NCI-H2227 treated with DMSO at 0.1 percent for 48 hours (cell line): ENCODE results near the gene CDKAL1.
"Not testable (repeated sequence)": the region's sequence is repeated elsewhere in the genome, so short reads cannot be mapped to it uniquely, and the experiment has no call there.

Source experiments
- DNase-seq: peaks from one replicate; lab custom pipeline; 2025; lab: John Stamatoyannopoulos, UW

Gene CDKAL1

GRCh38 chr6:21026576-21027273 is 492.5 kb downstream of the CDKAL1 start:
- DNase-seq: no peak

DNA sequence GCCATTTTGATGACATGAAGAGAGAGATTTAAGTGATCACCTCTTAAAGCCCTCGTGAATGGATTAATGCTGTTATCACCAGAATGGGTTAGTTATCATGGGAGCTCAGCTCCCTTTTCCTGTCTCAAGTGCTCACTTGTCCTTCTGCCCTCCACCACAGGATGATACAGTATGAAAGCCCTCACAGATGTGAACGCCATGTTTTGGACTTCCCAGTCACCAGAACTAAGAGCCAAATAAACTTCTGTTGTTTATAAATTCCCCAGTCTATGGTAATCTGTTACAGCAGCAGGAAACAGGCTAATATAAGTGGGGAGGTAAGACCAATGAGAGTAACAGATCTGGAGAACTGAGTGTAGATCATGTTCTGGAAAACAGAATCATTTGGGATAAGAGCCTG is 493.2 kb downstream of the CDKAL1 start:
- no peak for DNase-seq

- no peak for DNase-seq
Observed at GRCh38 chr6:21031182-21031581, 496.9 kb downstream of the CDKAL1 start.

GRCh38 chr6:21033084-21033483 is 498.8 kb downstream of the CDKAL1 start:
- DNase-seq: no peak

DNA sequence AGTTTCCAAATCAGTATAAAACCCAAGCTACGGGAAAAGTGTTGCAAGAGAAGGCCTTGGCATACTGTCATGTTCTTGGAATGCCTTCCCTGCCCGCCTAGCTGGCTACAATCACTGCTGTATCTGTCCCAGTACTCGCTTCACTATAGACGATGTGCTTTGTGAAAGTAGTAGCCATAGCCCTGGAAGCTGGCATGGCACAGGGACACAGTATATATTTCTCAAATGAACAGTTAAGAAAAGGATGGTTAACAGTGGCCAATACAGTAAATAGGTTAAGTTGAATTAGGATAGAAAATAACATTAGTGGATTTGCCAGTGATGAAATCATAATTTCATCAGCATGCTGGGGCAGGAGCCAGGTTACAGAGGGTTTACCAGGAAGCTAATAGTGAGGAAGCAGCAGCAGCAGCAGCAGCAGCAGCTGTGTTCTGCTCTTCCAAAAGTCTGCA is 499.3 kb downstream of the CDKAL1 start:
- DNase-seq: no peak

DNA sequence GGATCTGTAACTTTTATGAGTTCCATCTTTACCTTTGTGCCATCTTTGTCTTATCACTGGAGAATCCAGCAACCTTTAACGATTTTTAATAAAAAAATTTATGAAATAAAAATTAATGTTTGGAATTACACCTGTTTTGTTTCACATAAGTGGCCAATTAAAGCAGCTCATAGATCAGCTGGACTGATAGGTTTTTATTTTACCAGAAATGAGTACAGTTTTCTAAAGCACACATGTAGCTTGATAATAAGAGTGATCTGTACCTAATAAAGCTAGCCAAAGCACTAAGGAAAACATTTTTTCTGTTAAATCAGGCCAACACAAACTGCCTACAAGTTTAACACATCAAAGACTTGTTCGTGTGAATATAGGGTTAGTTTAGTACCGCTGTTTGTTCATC is 500.1 kb downstream of the CDKAL1 start:
- DNase-seq: no peak

DNA sequence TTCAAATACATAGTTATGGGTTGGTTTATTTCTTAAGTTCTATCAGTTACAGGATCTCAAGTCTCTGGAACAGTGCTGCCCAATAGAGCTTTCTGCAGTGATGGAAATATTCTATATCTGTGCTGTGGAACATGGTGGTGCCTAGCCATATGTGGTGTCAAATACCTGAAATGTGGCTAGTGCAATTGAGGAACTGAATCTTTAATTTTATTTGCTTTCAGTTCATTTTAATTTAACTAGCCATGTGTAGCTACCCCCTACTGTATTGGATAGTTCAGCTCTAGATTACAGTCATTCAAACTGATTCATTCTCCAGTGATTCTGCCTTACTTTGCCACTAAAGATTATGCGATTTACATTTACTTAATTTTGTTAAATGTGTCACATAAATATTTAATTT is 503.2 kb downstream of the CDKAL1 start:
- no peak for DNase-seq

- no peak for DNase-seq
Observed at GRCh38 chr6:21039926-21040325, 505.7 kb downstream of the CDKAL1 start.

- DNase-seq: no peak
Observed at GRCh38 chr6:21045135-21045700, 511.0 kb downstream of the CDKAL1 start.

GRCh38 chr6:21046276-21046675 is 512.0 kb downstream of the CDKAL1 start:
- no peak for DNase-seq

GRCh38 chr6:21048047-21048446 is 513.8 kb downstream of the CDKAL1 start:
- DNase-seq: no peak

DNA sequence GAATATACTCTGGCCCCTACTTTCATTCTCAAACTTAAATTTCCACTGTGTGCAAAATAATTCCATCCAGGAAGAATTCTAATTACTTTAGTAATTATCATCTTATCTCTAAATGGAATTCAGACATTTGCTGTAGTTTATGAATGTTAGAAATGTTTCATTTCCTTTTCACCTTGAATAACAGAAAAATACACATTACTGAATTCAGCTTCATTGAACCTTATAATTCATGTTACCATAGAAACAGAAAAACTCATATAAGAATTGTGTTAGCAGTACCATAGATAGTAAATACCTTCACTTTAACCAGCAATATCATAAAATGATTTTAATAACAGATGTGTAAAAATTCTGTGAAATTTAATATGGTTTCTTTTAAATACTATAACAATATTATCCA is 514.9 kb downstream of the CDKAL1 start:
- no peak for DNase-seq

- no peak for DNase-seq
Observed at GRCh38 chr6:21049572-21049971, 515.3 kb downstream of the CDKAL1 start.

DNA sequence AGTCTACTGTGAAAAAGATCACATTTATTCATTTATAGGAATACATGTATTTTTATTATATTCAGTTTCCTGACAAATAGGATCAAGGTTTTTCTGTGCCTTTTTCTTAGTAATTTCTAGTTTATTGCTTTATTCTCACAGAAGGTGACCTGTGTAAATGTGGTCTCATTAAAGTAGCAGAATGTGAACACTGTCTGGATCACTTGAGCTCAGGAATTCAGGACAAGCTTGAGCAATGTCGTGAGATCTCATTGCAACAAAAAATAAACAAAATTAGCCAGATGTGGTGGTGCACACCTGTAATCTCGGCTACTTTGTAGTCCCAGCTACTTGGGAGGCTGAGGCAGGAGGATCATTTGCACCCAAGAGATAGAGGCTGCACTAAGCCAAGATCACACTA is 516.7 kb downstream of the CDKAL1 start:
- DNase-seq: no peak

DNA sequence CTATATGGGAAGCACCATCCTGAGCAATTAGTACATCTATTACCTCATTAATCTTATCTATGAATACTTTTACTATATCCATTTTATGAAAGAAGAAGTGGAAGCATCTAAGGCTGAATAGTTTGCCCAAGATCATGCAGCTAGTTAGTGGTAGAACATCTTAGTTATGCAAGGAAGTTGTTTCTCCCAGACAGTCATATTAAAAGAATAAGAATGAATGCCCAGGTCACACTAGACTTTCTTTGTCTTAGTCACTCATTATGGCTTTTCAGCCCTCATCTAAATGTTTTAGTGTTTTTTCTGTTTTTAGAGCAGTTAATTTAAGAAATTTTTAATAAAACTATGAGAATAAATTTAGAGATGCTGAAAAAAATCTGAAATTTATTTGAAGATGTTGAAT is 517.5 kb downstream of the CDKAL1 start:
- no peak for DNase-seq

DNA sequence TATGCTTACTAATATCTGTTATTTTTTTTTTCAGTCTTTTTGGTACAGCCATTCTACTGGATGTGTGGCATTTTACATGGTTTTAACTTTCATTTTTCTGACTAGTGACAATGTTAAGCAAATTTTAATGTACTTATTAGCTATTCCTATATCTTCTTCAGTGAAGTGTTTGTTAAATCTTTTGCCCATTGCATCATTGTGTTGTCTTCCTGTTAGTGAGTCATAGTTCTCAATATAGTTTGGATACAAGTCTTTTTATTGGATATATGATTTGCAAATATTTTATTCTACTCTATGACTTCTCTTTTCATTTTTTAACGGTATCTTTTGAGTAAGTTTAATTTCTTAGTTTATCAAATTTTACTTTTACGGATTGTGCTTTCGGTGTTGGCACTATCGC is 519.4 kb downstream of the CDKAL1 start:
- no peak for DNase-seq

- not testable (repeated sequence) for DNase-seq
Observed at GRCh38 chr6:21055480-21055879, 521.2 kb downstream of the CDKAL1 start.

DNA sequence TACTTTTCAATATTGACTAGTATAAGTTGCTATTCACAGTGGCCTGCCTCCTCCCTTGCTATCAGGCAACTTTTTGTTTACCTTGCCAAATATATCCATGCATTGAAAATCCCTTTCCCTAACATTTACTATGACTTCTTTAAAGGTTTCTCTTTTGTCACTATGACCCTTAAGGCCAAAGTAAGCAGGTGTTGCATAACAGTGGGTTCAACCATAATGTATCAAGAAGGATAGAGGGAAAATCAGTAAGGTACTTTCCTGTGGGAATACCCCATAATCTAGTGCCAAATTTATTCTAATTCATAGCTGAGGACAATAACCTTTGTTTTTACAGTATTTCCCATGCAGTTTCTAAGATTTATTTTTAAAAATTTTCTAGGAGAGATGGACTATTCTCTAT is 527.6 kb downstream of the CDKAL1 start:
- DNase-seq: no peak

DNA sequence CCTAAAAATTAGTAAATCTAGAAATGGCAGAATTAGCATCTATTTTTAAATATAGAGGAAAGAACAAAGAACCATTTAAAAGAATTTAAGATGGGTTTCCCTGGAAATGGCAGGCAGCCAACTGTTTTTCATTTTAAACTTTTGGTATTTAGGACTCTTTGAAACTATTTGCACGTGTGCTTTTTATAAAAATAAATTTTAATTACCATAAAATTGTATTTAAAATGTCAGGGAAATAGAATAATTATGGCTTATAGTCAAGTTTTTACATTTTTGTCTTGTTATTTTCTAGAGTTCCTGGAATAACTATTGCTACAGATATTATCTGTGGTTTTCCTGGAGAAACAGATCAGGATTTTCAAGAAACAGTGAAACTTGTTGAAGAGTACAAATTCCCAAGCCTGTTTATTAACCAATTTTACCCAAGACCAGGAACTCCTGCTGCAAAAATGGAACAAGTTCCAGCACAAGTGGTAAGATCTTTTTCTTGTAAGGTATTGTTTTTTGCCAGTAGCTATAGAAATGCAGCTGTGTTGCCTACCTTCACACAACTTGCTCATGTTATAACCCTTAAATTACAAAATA is 530.6 kb downstream of the CDKAL1 start:
- DNase-seq: no peak

GRCh38 chr6:21067521-21067920 is 533.3 kb downstream of the CDKAL1 start:
- no peak for DNase-seq

DNA sequence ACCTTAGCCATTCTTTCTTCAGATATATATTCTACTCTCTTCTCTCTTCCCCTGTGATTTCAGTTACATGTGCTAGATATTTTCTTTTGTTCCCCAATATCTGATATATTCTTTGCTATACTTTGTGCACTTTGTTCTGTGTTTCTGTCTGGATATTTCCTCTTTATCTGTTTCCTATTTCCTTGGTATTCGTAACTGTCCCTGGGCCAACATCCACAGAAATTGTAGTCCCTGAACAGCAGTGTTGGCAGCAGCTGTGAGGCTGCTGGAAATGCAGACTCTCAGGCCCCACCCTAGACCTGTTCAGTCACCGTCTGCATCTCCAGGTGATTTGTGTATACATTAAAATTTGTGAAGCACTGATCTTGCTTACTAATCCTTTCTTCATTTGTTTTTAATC is 536.4 kb downstream of the CDKAL1 start:
- DNase-seq: no peak

DNA sequence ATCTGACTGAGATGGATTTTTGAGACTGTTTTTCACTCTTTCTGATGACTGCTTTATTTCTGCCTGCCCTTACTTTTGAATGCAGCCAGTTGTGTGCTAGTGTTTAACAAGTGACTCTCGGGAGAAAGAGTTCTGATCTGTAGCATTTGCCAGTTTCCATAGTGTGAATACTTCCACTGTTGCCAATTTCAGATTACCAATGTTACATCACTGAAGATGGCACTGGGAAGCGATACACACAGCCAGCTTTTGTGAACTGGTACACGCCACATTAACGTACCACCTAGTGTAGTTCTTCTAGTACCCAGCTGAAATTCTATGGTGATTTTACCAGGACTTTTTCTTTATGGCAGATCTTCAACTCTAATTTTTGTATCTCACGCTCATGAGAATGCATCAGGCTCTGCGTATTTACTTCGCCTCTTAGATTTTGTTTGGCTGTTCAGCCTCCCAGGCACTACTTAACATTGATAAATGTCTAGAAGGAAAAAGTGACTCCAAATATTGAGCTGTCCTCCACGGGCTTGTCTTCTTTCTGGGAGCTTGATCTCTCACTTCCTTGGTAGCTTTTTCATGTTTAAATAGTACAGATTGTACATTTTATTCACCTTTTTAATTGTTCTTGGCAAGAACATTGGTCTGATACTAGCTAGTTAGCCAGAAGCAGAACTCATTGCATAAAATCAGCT is 537.7 kb downstream of the CDKAL1 start:
- no peak for DNase-seq

- no peak for DNase-seq
Observed at GRCh38 chr6:21073318-21073839, 539.1 kb downstream of the CDKAL1 start.
